ENCODE results near the gene BSND. TPM values are rescaled to one million over a fixed set of nuclear protein-coding genes. Genes with fewer than 3 reads are reported as not detected.

Gene BSND
- total RNA-seq, 1 donor from 2014 or later, result not detected

GRCh38 chr1:54984131-54984842 lies 14.4 kb upstream of the BSND start:
- DNase-seq (ENCODE audit: extremely low spot score, unreplicated experiment), result no peak
- Mint-ChIP-seq H3K27ac (ENCODE audit: unreplicated experiment) (no peak overlapping the region), H3K27me3 (ENCODE audit: unreplicated experiment) (peaks cover 20% of the 10 kb centered on the region), H3K9me3 (ENCODE audit: unreplicated experiment) (no peaks in the 10 kb centered on the region), H3K4me1 (ENCODE audit: unreplicated experiment) (peaks cover 5% of the 10 kb centered on the region), H3K36me3 (ENCODE audit: unreplicated experiment) (no peaks in the 10 kb centered on the region), H3K4me3 (ENCODE audit: unreplicated experiment) (no peak overlapping the region)
- TF ChIP-seq CTCF (IDR thresholded peaks at IDR 0.05), result no peak

- no peak for DNase-seq (ENCODE audit: extremely low spot score, unreplicated experiment)
- Mint-ChIP-seq H3K36me3 (ENCODE audit: unreplicated experiment) (no peaks in the 10 kb centered on the region), H3K27ac (ENCODE audit: unreplicated experiment) (no peak overlapping the region), H3K27me3 (ENCODE audit: unreplicated experiment) (peaks cover 16% of the 10 kb centered on the region), H3K4me1 (ENCODE audit: unreplicated experiment) (peaks cover 5% of the 10 kb centered on the region), H3K4me3 (ENCODE audit: unreplicated experiment) (no peak overlapping the region), H3K9me3 (ENCODE audit: unreplicated experiment) (no peaks in the 10 kb centered on the region)
- TF ChIP-seq CTCF (IDR thresholded peaks at IDR 0.05), result no peak
Measured at GRCh38 chr1:54985556-54985955, 13.2 kb upstream of the BSND start.

GRCh38 chr1:54986025-54986424 lies 12.7 kb upstream of the BSND start:
- no peak for TF ChIP-seq CTCF (IDR thresholded peaks at IDR 0.05)
- no peaks in the 10 kb centered on the region for H3K9me3 Mint-ChIP-seq (ENCODE audit: unreplicated experiment)
- no peak overlapping the region for H3K27ac Mint-ChIP-seq (ENCODE audit: unreplicated experiment)
- no peak for DNase-seq (ENCODE audit: extremely low spot score, unreplicated experiment)
- peaks cover 4% of the 10 kb centered on the region for H3K4me1 Mint-ChIP-seq (ENCODE audit: unreplicated experiment)
- peaks cover 14% of the 10 kb centered on the region for H3K27me3 Mint-ChIP-seq (ENCODE audit: unreplicated experiment)
- no peaks in the 10 kb centered on the region for H3K36me3 Mint-ChIP-seq (ENCODE audit: unreplicated experiment)
- H3K4me3 Mint-ChIP-seq (ENCODE audit: unreplicated experiment), result no peak overlapping the region

- no peak for DNase-seq (ENCODE audit: extremely low spot score, unreplicated experiment)
- H3K4me3 Mint-ChIP-seq (ENCODE audit: unreplicated experiment), result no peak overlapping the region
- peaks cover 2% of the 10 kb centered on the region for H3K4me1 Mint-ChIP-seq (ENCODE audit: unreplicated experiment)
- no peaks in the 10 kb centered on the region for H3K9me3 Mint-ChIP-seq (ENCODE audit: unreplicated experiment)
- H3K36me3 Mint-ChIP-seq (ENCODE audit: unreplicated experiment), result no peaks in the 10 kb centered on the region
- H3K27ac Mint-ChIP-seq (ENCODE audit: unreplicated experiment), result no peak overlapping the region
- peaks cover 13% of the 10 kb centered on the region for H3K27me3 Mint-ChIP-seq (ENCODE audit: unreplicated experiment)
- TF ChIP-seq CTCF (IDR thresholded peaks at IDR 0.05), result no peak
Measured at GRCh38 chr1:54986533-54986932, 12.2 kb upstream of the BSND start.

GRCh38 chr1:54987427-54987826 lies 11.3 kb upstream of the BSND start:
- Mint-ChIP-seq H3K27me3 (ENCODE audit: unreplicated experiment) (peaks cover 13% of the 10 kb centered on the region), H3K4me1 (ENCODE audit: unreplicated experiment) (peaks cover 2% of the 10 kb centered on the region), H3K9me3 (ENCODE audit: unreplicated experiment) (no peaks in the 10 kb centered on the region), H3K27ac (ENCODE audit: unreplicated experiment) (no peak overlapping the region), H3K4me3 (ENCODE audit: unreplicated experiment) (no peak overlapping the region), H3K36me3 (ENCODE audit: unreplicated experiment) (no peaks in the 10 kb centered on the region)
- no peak for TF ChIP-seq CTCF (IDR thresholded peaks at IDR 0.05)
- no peak for DNase-seq (ENCODE audit: extremely low spot score, unreplicated experiment)

Measured in osteocyte (in vitro differentiated cells).